PC-3 (cell line): Measurements from ENCODE around the gene CYP46A1.

Experiments
- EZH2 ChIP-seq: fragments of 300-600 bp; sonication (generic); IDR thresholded peaks from one replicate; pipeline ENCODE4 v1.6.1; 2017; ENCODE audit warnings: antibody characterized with exemption, mild to moderate bottlenecking, low read length; ENCODE audit not compliant: unreplicated experiment
- EZH2phosphoT487 ChIP-seq: fragments of 300-600 bp; sonication (generic); IDR thresholded peaks from 2 replicates; pipeline ENCODE4 v1.6.1; 2018; ENCODE audit warnings: mild to moderate bottlenecking, antibody characterized with exemption, low read length, borderline replicate concordance
- TF ChIP-seq, protein P1 (sequence below): fragments of 300-600 bp; sonication (generic); conservative IDR thresholded peaks from 2 replicates; pipeline ENCODE4 v1.5.1; 2017; ENCODE audit warnings: antibody characterized with exemption, low read depth, mild to moderate bottlenecking, low read length

DNA sequence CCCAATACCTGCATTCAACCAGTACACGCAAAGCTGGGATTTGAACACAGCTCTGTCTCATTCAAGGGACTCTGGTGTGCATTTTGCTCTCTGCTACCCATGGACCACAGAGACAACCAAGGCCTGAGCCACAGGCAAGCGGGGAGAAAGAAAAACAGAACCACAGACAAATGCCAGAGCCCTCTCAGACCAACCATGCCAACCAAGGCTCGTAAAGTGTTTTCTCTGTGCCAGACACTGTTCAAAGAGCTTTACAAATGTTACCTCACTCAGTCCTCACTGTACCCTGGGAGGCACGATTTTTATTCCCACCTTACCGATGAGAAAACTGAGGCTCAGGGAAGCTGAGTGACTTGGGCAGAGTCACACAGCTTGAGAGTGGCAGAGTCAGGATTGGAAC, 76.7 kb downstream of the CYP46A1 start:
- TF ChIP-seq EZH2 (no peak), EZH2phosphoT487 (no peak)
- TF ChIP-seq, protein P1, sequence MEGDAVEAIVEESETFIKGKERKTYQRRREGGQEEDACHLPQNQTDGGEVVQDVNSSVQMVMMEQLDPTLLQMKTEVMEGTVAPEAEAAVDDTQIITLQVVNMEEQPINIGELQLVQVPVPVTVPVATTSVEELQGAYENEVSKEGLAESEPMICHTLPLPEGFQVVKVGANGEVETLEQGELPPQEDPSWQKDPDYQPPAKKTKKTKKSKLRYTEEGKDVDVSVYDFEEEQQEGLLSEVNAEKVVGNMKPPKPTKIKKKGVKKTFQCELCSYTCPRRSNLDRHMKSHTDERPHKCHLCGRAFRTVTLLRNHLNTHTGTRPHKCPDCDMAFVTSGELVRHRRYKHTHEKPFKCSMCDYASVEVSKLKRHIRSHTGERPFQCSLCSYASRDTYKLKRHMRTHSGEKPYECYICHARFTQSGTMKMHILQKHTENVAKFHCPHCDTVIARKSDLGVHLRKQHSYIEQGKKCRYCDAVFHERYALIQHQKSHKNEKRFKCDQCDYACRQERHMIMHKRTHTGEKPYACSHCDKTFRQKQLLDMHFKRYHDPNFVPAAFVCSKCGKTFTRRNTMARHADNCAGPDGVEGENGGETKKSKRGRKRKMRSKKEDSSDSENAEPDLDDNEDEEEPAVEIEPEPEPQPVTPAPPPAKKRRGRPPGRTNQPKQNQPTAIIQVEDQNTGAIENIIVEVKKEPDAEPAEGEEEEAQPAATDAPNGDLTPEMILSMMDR = no peak
